ENCODE results near the gene PPP3R1. TPM values are rescaled to one million over a fixed set of nuclear protein-coding genes. Genes with fewer than 3 reads are reported as not detected.

Gene PPP3R1
- total RNA-seq, 4 donors from 2014 or later, result 25.8 to 32.7 (median 28.2) TPM

- intact Hi-C loops (cut with DNase I), result no loop called here
- peaks cover 0 to 68% (median 8%) of the 10 kb centered on the region in 3 donors for H3K36me3 ChIP-seq
- no peak for TF ChIP-seq POLR2A (IDR thresholded peaks at IDR 0.05)
- no peak for TF ChIP-seq CTCF (IDR thresholded peaks at IDR 0.05)
- 93 to 94% methylated on average over 7 of the region's 7 CpGs for WGBS, 2 donors
- H3K9me3 ChIP-seq, result no peaks in the 10 kb centered on the region
- no peak overlapping the region for H3K4me3 ChIP-seq
- DNase-seq, result no peak
- H3K27me3 ChIP-seq, result no peaks in the 10 kb centered on the region
- peaks cover 0 to 11% (median 0%) of the 10 kb centered on the region in 3 donors for H3K4me1 ChIP-seq
- no peak overlapping the region for H3K27ac ChIP-seq
Observed at GRCh38 chr2:68171146-68171545, 81.2 kb downstream of the PPP3R1 start.

- H3K27me3 ChIP-seq, result no peaks in the 10 kb centered on the region
- H3K27ac ChIP-seq, result no peak overlapping the region
- intact Hi-C loops (cut with DNase I), result no loop called here
- no peak overlapping the region for H3K4me3 ChIP-seq
- peaks cover 0 to 11% (median 0%) of the 10 kb centered on the region in 3 donors for H3K4me1 ChIP-seq
- DNase-seq, result no peak
- H3K9me3 ChIP-seq, result no peaks in the 10 kb centered on the region
- H3K36me3 ChIP-seq, result peaks cover 0 to 65% (median 10%) of the 10 kb centered on the region in 3 donors
- 87 to 92% methylated on average over 3 to 4 of the region's 4 CpGs for WGBS, 2 donors
- TF ChIP-seq POLR2A (IDR thresholded peaks at IDR 0.05), result no peak
- no peak for TF ChIP-seq CTCF (IDR thresholded peaks at IDR 0.05)
Observed at GRCh38 chr2:68169308-68169707, 83.0 kb downstream of the PPP3R1 start.

GRCh38 chr2:68167186-68167585 lies 85.1 kb downstream of the PPP3R1 start:
- H3K36me3 ChIP-seq, result peaks cover 0 to 72% (median 13%) of the 10 kb centered on the region in 3 donors
- no peaks in the 10 kb centered on the region for H3K4me1 ChIP-seq
- no peak overlapping the region for H3K27ac ChIP-seq
- DNase-seq, result no peak
- 43 to 85% methylated on average over 3 of the region's 3 CpGs for WGBS, 2 donors
- no peak for TF ChIP-seq CTCF (IDR thresholded peaks at IDR 0.05)
- no peak for TF ChIP-seq POLR2A (IDR thresholded peaks at IDR 0.05)
- intact Hi-C loops (cut with DNase I), result no loop called here
- H3K4me3 ChIP-seq, result no peak overlapping the region
- H3K9me3 ChIP-seq, result no peaks in the 10 kb centered on the region
- no peaks in the 10 kb centered on the region for H3K27me3 ChIP-seq

- Histone ChIP-seq H3K9me3 (no peaks in the 10 kb centered on the region), H3K4me1 (peaks cover 6 to 12% (median 11%) of the 10 kb centered on the region in 3 donors), H3K4me3 (no peak overlapping the region), H3K27me3 (no peaks in the 10 kb centered on the region), H3K27ac (no peak overlapping the region), H3K36me3 (peaks cover 5 to 79% (median 13%) of the 10 kb centered on the region in 3 donors)
- whole genome bisulfite sequencing, 2 donors, result 95 to 100% methylated on average over 1 of the region's 1 CpG
- no peak for DNase-seq
- intact Hi-C loops (cut with DNase I), result no loop called here
- TF ChIP-seq CTCF (IDR thresholded peaks at IDR 0.05) (no peak), POLR2A (IDR thresholded peaks at IDR 0.05) (no peak)
Observed at GRCh38 chr2:68163641-68164040, 88.7 kb downstream of the PPP3R1 start.

GRCh38 chr2:68158134-68158447 lies 94.2 kb downstream of the PPP3R1 start:
- Histone ChIP-seq H3K27me3 (no peaks in the 10 kb centered on the region), H3K4me1 (peaks cover 18 to 43% (median 31%) of the 10 kb centered on the region in 3 donors), H3K9me3 (no peaks in the 10 kb centered on the region), H3K4me3 (peak overlapping the region; percentile 69 to 99 (median 94)), H3K27ac (peak overlapping the region; percentile 80 to 96 (median 95)), H3K36me3 (peaks cover 0 to 31% (median 5%) of the 10 kb centered on the region in 3 donors)
- intact Hi-C loops (cut with DNase I), result no loop called here
- WGBS, 2 donors, result 0% methylated on average over 5 to 7 of the region's 7 CpGs
- no peak for TF ChIP-seq CTCF (IDR thresholded peaks at IDR 0.05)
- TF ChIP-seq POLR2A (IDR thresholded peaks at IDR 0.05), result no peak
- DNase-seq, result no peak

All from esophagus squamous epithelium (tissue), 5 donors.